Transverse colon (tissue), 4 donors: ENCODE results near the gene HPS3. TPM values are rescaled to one million over a fixed set of nuclear protein-coding genes. Genes with fewer than 3 reads are reported as not detected.

Experiments used
- DNase-seq: peaks from one replicate; pipeline ENCODE4 v3.0.0-alpha.2; 2019
- H3K27ac ChIP-seq, 4 donors: fragments of 200-600 bp; sonication (generic); 2 replicates each; pipeline ENCODE4 v1.5.1; 2016 to 2018; ENCODE audit warnings: inconsistent platforms in 4 of 4
- H3K27me3 ChIP-seq: fragments of 200-600 bp; sonication (generic); 2 replicates; pipeline ENCODE4 v1.5.1; 2017; ENCODE audit warnings: inconsistent platforms
- H3K36me3 ChIP-seq, 4 donors: fragments of 200-600 bp; sonication (generic); 2 replicates each; pipeline ENCODE4 v1.5.1; 2017 to 2019; ENCODE audit warnings: inconsistent platforms in 4 of 4
- H3K4me1 ChIP-seq, 4 donors: fragments of 200-600 bp; sonication (generic); 2 replicates each; pipeline ENCODE4 v1.5.1; 2017 to 2020; ENCODE audit warnings: inconsistent platforms in 4 of 4
- H3K4me3 ChIP-seq, 4 donors: fragments of 200-600 bp; sonication (generic); 1 replicate in 1 of 4; 2 replicates in 3 of 4; pipeline versions ENCODE4 v1.5.1 to v1.6.1; 2017 to 2019; ENCODE audit warnings: inconsistent platforms in 4 of 4
- H3K9me3 ChIP-seq, 2 donors: fragments of 200-600 bp; sonication (generic); 2 replicates each; pipeline ENCODE4 v1.5.1; 2017 to 2019; ENCODE audit warnings: inconsistent platforms in 2 of 2
- EP300 ChIP-seq: sonication (generic); formaldehyde crosslinking; IDR thresholded peaks from one replicate; pipeline ENCODE4 v1.6.1; 2017; ENCODE audit warnings: antibody characterized with exemption, low read depth
- POLR2A ChIP-seq: fragments of 450-650 bp; IDR thresholded peaks from one replicate; pipeline ENCODE4 v1.6.1; 2016; ENCODE audit warnings: antibody characterized with exemption, mild to moderate bottlenecking, moderate library complexity
- POLR2AphosphoS5 ChIP-seq, 3 donors: sonication (generic); formaldehyde crosslinking; IDR thresholded peaks; one replicate each; pipeline ENCODE4 v1.6.1; 2016; ENCODE audit warnings: antibody characterized with exemption in 3 of 3
- WGBS, 2 donors: methylation state at CpG; one replicate each; pipeline ENCODE4 v1.1.5; 2018; ENCODE audit warnings: low coverage in 1 of 2; 5-methylcytosine and 5-hydroxymethylcytosine counted together
- in situ Hi-C, 4 donors: fragments of 200-750 bp; cut with MboI; loops; one replicate each; pipeline versions ENCODE4 v1.15.0 to v1.15.1; 2017; ENCODE audit warnings: low sequenced_read_pairs in 3 of 4, low pct_ligation_motif_present in 1 of 4, low pct_unique_long_range_greater_than_20kb in 1 of 4
- intact Hi-C: fragments of 100-400 bp; cut with DNase I; formaldehyde crosslinking; loops from one replicate; pipeline ENCODE4 v1.15.1; 2023; ENCODE audit warnings: low total_unique reads
- total RNA-seq, 4 donors: library from RNA; depleted of rRNA; stranded (reverse); fragments of >200 nt; gene quantifications; one replicate each; pipeline ENCODE4 v1.1.0, GENCODE V29; 2016
- TF ChIP-seq, protein P1 (sequence below), 5 experiments: fragments of 200-600 bp in 3 of 5; fragments of 450-650 bp in 2 of 5; sonication (generic) in 3 of 5; IDR thresholded peaks; 1 replicate in 2 of 5; 2 replicates in 3 of 5; pipeline ENCODE4 v1.5.1; 2016 to 2017; ENCODE audit warnings: antibody characterized with exemption in 5 of 5, inconsistent platforms in 3 of 5, mild to moderate bottlenecking in 2 of 5, moderate library complexity in 1 of 5

The HPS3 gene
- total RNA-seq, 4 donors from 2014 or later, result 10.0 to 20.2 (median 17.9) TPM

DNA sequence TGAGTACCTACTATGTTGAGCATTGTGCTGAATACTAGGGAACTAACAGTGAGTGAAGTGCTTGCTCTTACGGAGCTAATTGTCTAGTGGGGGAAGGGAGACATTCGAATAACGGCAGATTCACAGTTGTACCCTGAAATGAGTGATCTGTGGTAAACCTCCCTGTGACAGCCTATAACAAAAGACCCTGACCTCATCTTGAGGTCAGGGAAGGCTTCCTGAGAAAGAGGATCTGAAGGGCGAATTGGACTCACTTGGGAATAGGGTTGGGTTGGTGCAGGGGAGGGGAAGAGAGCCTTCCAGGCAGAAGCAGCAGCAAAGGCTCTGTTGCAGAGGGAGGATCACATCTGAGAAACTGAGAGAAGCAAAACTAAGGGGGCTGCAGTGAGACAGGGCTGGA lies 13.2 kb downstream of the HPS3 start:
- in situ Hi-C loops, result no loop called here

DNA sequence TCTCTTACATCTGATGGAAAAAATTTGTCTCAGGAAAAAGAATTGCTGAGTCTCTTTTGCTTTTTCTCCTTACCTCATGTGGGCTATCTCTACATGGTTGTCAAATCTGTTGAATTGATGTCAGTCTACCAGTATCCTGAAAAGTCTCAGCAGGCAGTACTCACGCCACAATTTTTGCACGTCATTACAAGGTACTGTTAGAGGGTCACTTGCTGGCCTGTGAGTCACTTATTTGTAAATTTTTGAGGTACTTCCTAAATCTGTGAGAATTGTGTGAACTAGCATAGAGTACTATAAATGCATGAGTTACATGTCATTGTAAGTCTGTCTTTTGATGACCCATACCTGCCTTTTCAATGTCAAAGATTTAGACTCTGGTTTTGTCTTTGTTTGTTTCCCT lies 15.9 kb downstream of the HPS3 start:
- H3K4me3 ChIP-seq, result no peak overlapping the region
- H3K36me3 ChIP-seq, result peaks cover 0 to 12% (median 3%) of the 10 kb centered on the region in 4 donors
- H3K9me3 ChIP-seq, result no peaks in the 10 kb centered on the region
- intact Hi-C loops (no loop called here), in situ Hi-C loops (no loop called here)
- H3K27ac ChIP-seq, result peak overlapping the region in 3 of 4 donors; percentile 12 to 23 (median 23)
- TF ChIP-seq, protein P1, sequence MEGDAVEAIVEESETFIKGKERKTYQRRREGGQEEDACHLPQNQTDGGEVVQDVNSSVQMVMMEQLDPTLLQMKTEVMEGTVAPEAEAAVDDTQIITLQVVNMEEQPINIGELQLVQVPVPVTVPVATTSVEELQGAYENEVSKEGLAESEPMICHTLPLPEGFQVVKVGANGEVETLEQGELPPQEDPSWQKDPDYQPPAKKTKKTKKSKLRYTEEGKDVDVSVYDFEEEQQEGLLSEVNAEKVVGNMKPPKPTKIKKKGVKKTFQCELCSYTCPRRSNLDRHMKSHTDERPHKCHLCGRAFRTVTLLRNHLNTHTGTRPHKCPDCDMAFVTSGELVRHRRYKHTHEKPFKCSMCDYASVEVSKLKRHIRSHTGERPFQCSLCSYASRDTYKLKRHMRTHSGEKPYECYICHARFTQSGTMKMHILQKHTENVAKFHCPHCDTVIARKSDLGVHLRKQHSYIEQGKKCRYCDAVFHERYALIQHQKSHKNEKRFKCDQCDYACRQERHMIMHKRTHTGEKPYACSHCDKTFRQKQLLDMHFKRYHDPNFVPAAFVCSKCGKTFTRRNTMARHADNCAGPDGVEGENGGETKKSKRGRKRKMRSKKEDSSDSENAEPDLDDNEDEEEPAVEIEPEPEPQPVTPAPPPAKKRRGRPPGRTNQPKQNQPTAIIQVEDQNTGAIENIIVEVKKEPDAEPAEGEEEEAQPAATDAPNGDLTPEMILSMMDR (IDR thresholded peaks at IDR 0.05), result no peak
- no peak for TF ChIP-seq POLR2A
- no peak for TF ChIP-seq POLR2AphosphoS5 (IDR thresholded peaks at IDR 0.05)
- TF ChIP-seq EP300, result no peak
- no peaks in the 10 kb centered on the region for H3K27me3 ChIP-seq
- no peak for DNase-seq
- peaks cover 0 to 11% (median 0%) of the 10 kb centered on the region in 4 donors for H3K4me1 ChIP-seq
- 69 to 94% methylated on average over 2 of the region's 2 CpGs for WGBS, 2 donors

More for the DNA sequence above, 13.2 kb downstream of the HPS3 start:
- Histone ChIP-seq H3K4me3 (no peak overlapping the region), H3K9me3 (no peaks in the 10 kb centered on the region), H3K27me3 (no peaks in the 10 kb centered on the region), H3K4me1 (peaks cover 0 to 11% (median 0%) of the 10 kb centered on the region in 4 donors), H3K36me3 (peaks cover 0 to 12% (median 3%) of the 10 kb centered on the region in 4 donors), H3K27ac (no peak overlapping the region)
- no peak for DNase-seq
- intact Hi-C loops, result no loop called here
- no peak for TF ChIP-seq POLR2A
- TF ChIP-seq EP300, result no peak
- TF ChIP-seq, protein P1 (IDR thresholded peaks at IDR 0.05), result no peak
- no peak for TF ChIP-seq POLR2AphosphoS5 (IDR thresholded peaks at IDR 0.05)
- 77 to 80% methylated on average over 4 of the region's 4 CpGs for WGBS, 2 donors

DNA sequence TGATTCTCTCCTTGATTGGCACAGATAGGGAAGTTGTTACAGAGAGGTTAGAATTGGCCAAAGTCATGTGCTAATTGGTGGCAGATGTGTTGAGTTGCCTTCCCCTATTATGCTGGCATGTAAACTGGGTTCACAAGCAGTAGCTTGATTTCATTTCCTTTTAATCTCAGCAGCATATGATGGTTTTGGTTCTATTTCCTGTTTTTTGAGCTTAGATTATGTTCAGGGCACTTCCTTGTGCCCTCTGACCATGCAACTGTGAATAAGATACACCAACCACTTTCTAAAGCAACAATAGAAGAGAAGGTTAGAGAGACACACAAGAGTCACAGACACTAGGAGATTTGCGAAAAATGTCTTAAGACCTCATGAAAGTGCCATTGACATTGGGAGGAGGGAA lies 16.5 kb downstream of the HPS3 start:
- intact Hi-C loops (no loop called here), in situ Hi-C loops (no loop called here)
- no peak for TF ChIP-seq EP300
- TF ChIP-seq, protein P1 (IDR thresholded peaks at IDR 0.05), result no peak
- no peak for TF ChIP-seq POLR2A
- TF ChIP-seq POLR2AphosphoS5 (IDR thresholded peaks at IDR 0.05), result no peak
- no peak for DNase-seq
- WGBS, 2 donors, result 96 to 100% methylated on average over 1 of the region's 1 CpG
- Histone ChIP-seq H3K27ac (peak overlapping the region in 3 of 4 donors; percentile 12 to 30 (median 23)), H3K36me3 (peaks cover 0 to 12% (median 3%) of the 10 kb centered on the region in 4 donors), H3K4me1 (peaks cover 0 to 11% (median 0%) of the 10 kb centered on the region in 4 donors), H3K4me3 (no peak overlapping the region), H3K27me3 (no peaks in the 10 kb centered on the region), H3K9me3 (no peaks in the 10 kb centered on the region)

DNA sequence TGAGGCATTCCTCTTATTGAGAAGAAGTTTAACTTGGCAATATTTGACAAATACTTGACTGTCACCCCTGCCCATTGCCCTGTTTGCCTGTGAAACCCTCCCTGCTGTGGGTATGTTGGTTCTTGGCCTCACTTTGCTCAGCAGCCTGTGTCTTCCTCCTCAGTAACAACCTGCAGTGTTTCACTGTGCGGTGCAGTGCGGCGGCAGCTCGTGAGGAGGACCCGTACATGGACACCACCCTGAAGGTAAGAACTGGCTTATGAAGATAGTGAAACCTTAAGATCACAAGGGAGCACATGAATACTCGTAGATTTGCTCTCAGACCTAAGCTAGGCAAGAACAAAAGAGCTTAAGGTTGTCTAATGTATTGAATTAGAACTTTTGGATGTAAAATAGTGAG lies 21.0 kb downstream of the HPS3 start:
- Histone ChIP-seq H3K4me3 (no peak overlapping the region), H3K9me3 (no peaks in the 10 kb centered on the region), H3K36me3 (peaks cover 0 to 10% (median 0%) of the 10 kb centered on the region in 4 donors), H3K27ac (no peak overlapping the region), H3K4me1 (peaks cover 0 to 19% (median 0%) of the 10 kb centered on the region in 4 donors), H3K27me3 (no peaks in the 10 kb centered on the region)
- no peak for DNase-seq
- WGBS, 2 donors, result 91 to 97% methylated on average over 3 to 6 of the region's 6 CpGs
- TF ChIP-seq POLR2A, result no peak
- TF ChIP-seq, protein P1 (IDR thresholded peaks at IDR 0.05), result no peak
- TF ChIP-seq EP300, result no peak
- intact Hi-C loops, result no loop called here
- in situ Hi-C loops, result no loop called here
